Measurements from ENCODE around the gene PRKCH. TPM values are rescaled to one million over a fixed set of nuclear protein-coding genes. Genes with fewer than 3 reads are reported as not detected.

The PRKCH gene
- total RNA-seq, 1 donor from 2014 or later = 8.4 TPM

GRCh38 chr14:61581955-61582615 is 260.7 kb downstream of the PRKCH start:
- Histone ChIP-seq H3K36me3 (ENCODE audit: control insufficient read depth, insufficient read depth, low read length) (no peaks in the 10 kb centered on the region), H3K4me3 (ENCODE audit: low read depth, low read length) (no peak overlapping the region), H3K27me3 (ENCODE audit: control insufficient read depth, insufficient read depth, low read length) (no peaks in the 10 kb centered on the region)
- TF ChIP-seq, protein P1, sequence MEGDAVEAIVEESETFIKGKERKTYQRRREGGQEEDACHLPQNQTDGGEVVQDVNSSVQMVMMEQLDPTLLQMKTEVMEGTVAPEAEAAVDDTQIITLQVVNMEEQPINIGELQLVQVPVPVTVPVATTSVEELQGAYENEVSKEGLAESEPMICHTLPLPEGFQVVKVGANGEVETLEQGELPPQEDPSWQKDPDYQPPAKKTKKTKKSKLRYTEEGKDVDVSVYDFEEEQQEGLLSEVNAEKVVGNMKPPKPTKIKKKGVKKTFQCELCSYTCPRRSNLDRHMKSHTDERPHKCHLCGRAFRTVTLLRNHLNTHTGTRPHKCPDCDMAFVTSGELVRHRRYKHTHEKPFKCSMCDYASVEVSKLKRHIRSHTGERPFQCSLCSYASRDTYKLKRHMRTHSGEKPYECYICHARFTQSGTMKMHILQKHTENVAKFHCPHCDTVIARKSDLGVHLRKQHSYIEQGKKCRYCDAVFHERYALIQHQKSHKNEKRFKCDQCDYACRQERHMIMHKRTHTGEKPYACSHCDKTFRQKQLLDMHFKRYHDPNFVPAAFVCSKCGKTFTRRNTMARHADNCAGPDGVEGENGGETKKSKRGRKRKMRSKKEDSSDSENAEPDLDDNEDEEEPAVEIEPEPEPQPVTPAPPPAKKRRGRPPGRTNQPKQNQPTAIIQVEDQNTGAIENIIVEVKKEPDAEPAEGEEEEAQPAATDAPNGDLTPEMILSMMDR (IDR thresholded peaks at IDR 0.05; ENCODE audit: insufficient read depth, low read length, poor library complexity, severe bottlenecking) = no peak
- no peak for DNase-seq (ENCODE audit: low read depth)

DNA sequence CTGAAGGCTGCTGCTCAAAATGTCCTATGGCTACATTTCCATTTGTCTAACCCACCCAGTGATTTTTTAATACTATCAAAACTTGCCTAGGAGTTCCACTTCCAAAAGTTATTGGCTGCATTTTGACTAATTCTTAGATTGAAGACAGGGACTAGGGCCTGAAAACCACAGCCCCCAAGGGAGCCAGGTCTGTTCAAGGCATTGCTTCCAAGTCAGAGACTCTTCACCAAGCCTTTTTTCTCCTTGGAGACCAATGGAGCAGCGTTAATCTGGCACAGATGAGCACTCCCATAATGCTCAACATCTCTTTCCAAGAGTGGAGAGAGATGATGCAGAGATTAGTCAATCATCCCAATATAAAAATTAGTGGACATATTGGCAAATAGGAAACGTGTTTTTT is 261.4 kb downstream of the PRKCH start:
- DNase-seq (ENCODE audit: low read depth) = no peak
- Histone ChIP-seq H3K27me3 (ENCODE audit: control insufficient read depth, insufficient read depth, low read length) (no peaks in the 10 kb centered on the region), H3K36me3 (ENCODE audit: control insufficient read depth, insufficient read depth, low read length) (no peaks in the 10 kb centered on the region), H3K4me3 (ENCODE audit: low read depth, low read length) (no peak overlapping the region)
- TF ChIP-seq, protein P1 (IDR thresholded peaks at IDR 0.05; ENCODE audit: insufficient read depth, low read length, poor library complexity, severe bottlenecking) = no peak

DNA sequence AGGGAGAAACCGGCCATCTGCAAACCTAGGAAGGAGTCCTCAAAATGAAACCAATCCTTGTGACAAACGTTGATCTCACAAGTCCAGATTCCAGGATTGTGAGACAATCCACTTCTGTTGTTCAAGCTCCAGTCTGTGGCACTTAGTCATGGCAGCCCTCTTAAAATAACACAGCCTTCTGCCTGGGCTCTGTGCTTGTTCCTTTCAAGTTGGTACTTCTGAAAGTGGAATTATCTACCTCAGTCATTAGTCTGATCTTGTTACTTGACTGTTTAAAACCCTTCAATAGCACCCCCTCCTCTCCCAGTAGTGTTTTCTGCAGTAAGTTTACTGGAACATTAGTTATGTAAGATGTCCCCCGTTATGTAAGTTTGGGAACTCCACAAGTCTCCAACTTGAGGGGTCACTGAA is 263.0 kb downstream of the PRKCH start:
- Histone ChIP-seq H3K27me3 (ENCODE audit: control insufficient read depth, insufficient read depth, low read length) (no peaks in the 10 kb centered on the region), H3K36me3 (ENCODE audit: control insufficient read depth, insufficient read depth, low read length) (no peaks in the 10 kb centered on the region), H3K4me3 (ENCODE audit: low read depth, low read length) (no peak overlapping the region)
- no peak for DNase-seq (ENCODE audit: low read depth)
- TF ChIP-seq, protein P1 (IDR thresholded peaks at IDR 0.05; ENCODE audit: insufficient read depth, low read length, poor library complexity, severe bottlenecking) = no peak

DNA sequence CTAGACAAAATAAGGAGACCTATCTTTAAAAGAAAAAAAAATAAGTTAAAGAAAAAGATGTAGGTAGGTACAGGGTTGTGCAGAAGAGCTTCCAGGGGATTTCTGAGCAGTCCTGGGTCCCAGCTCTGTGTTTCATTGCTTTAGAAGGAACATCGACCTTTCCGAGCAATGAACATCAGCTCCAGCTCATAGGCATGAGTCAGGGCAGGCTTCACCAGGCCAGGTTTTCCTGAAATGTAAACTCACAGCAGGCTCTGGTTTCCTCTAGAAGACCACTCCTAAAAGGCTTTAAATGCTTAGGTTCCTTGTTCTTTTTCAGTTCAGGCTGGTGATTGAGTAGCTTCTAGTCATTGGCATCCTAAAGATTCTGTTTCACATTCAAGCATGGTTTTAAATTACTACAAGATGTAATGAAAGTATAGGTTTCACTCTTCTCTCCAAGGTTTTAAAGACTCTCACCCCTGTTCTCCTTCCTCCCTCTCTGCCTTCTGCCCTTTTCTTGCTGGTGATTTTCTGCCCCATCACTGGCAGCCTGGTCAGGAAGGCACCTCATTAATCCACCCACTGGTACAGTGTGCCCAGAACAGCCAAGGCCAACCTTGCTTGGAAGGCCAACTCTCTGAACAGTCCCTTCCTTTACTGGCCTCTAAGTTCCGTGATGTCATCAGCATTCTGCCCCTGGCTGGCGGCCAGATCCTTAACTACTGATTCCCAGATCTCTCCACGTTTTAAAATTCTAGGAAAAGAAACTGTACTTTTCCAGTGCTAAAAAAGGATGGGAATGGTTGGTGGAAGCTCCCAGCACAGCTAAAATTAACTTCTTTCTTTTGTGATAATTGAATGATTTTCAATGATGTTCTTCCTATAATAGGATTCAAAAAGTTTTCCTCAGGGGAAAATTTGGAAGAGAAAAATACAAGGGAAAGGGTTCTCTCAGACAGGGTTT is 264.5 kb downstream of the PRKCH start:
- Histone ChIP-seq H3K36me3 (ENCODE audit: control insufficient read depth, insufficient read depth, low read length) (no peaks in the 10 kb centered on the region), H3K27me3 (ENCODE audit: control insufficient read depth, insufficient read depth, low read length) (no peaks in the 10 kb centered on the region), H3K4me3 (ENCODE audit: low read depth, low read length) (no peak overlapping the region)
- TF ChIP-seq, protein P1 (IDR thresholded peaks at IDR 0.05; ENCODE audit: insufficient read depth, low read length, poor library complexity, severe bottlenecking) = no peak
- DNase-seq (ENCODE audit: low read depth) = no peak

DNA sequence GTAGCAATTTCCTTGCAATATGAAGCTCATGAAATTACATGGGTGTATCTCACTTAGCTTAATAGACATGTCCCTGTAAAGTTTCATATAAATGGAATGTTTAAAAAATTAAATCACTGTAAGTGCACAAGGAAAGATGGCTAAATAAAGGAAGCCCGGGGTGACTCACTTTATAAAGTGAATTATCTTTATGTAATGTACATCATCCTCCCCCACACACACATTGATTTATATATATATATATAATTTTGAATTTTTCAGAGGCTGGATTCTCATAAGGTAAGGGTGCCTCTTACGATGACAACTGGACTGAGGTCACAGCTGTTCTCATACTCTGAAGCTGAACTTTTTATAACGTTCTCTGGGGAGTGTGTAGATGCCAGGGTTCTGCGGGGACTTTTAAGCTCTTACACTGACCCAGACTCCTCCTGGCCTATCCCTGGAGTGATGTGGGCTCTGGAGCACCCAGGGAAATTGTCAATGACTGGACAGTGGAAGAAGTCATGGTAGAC is 265.2 kb downstream of the PRKCH start:
- Histone ChIP-seq H3K27me3 (ENCODE audit: control insufficient read depth, insufficient read depth, low read length) (no peaks in the 10 kb centered on the region), H3K4me3 (ENCODE audit: low read depth, low read length) (no peak overlapping the region), H3K36me3 (ENCODE audit: control insufficient read depth, insufficient read depth, low read length) (no peaks in the 10 kb centered on the region)
- TF ChIP-seq, protein P1 (IDR thresholded peaks at IDR 0.05; ENCODE audit: insufficient read depth, low read length, poor library complexity, severe bottlenecking) = no peak
- no peak for DNase-seq (ENCODE audit: low read depth)
